Omental fat pad (tissue), 4 donors: ENCODE measurements around the gene OBSCN. TPM values are rescaled to one million over a fixed set of nuclear protein-coding genes. Genes with fewer than 3 reads are reported as not detected.

ENCODE experiments used
- ATAC-seq: fragments of 150-250 bp; one replicate; pipeline ENCODE4 v1.9.1; 2016; ENCODE audit warnings: mild to moderate bottlenecking, moderate library complexity; ENCODE audit not compliant: low FRiP score
- DNase-seq: peaks from one replicate; pipeline ENCODE4 v3.0.0-alpha.2; 2019; ENCODE audit warnings: low spot score
- total RNA-seq, 4 donors: library from RNA; depleted of rRNA; stranded (reverse); fragments of >200 nt; gene quantifications; one replicate each; pipeline ENCODE4 v1.1.0, GENCODE V29; 2016
- TF ChIP-seq, protein P1 (sequence below), 3 donors: fragments of 450-650 bp; IDR thresholded peaks; one replicate each; pipeline ENCODE4 v1.5.1; 2016 to 2017; ENCODE audit warnings: antibody characterized with exemption in 3 of 3, mild to moderate bottlenecking in 3 of 3, moderate library complexity in 2 of 3

Gene OBSCN
- total RNA-seq, 4 donors from 2014 or later, result 5.4 to 26.0 (median 9.7) TPM

DNA sequence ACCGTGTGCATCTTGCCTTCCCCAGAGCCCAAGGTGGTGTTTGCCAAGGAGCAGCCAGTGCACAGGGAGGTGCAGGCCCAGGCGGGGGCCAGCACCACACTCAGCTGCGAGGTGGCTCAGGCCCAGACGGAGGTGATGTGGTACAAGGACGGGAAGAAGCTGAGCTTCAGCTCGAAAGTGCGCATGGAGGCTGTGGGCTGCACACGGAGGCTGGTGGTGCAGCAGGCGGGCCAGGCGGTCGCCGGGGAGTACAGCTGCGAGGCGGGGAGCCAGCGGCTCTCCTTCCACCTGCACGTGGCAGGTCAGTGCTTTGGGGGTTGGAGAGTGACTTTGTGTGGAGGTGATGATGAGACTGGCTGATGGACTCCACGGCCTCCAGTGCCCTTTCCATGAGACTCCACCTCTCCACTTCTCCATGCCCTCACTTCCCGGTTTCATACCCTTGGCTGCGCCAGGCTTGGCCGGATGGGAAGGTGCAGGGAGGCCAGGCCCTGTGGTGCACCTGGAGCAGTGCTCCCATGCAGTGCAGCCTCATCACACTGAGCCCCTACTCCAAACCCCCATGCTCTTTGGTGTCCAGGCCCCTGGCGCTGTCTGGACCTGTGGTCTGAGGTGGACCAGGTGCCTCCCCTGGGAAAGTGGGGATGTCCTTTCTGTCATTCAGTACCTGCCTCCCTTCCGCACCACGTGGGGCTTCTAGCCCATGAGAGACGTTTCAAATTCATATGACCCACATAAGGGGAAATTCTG lies 49.0 kb downstream of the OBSCN start:
- TF ChIP-seq, protein P1, sequence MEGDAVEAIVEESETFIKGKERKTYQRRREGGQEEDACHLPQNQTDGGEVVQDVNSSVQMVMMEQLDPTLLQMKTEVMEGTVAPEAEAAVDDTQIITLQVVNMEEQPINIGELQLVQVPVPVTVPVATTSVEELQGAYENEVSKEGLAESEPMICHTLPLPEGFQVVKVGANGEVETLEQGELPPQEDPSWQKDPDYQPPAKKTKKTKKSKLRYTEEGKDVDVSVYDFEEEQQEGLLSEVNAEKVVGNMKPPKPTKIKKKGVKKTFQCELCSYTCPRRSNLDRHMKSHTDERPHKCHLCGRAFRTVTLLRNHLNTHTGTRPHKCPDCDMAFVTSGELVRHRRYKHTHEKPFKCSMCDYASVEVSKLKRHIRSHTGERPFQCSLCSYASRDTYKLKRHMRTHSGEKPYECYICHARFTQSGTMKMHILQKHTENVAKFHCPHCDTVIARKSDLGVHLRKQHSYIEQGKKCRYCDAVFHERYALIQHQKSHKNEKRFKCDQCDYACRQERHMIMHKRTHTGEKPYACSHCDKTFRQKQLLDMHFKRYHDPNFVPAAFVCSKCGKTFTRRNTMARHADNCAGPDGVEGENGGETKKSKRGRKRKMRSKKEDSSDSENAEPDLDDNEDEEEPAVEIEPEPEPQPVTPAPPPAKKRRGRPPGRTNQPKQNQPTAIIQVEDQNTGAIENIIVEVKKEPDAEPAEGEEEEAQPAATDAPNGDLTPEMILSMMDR (IDR thresholded peaks at IDR 0.05), result no peak
- ATAC-seq (no peak), DNase-seq (no peak)

DNA sequence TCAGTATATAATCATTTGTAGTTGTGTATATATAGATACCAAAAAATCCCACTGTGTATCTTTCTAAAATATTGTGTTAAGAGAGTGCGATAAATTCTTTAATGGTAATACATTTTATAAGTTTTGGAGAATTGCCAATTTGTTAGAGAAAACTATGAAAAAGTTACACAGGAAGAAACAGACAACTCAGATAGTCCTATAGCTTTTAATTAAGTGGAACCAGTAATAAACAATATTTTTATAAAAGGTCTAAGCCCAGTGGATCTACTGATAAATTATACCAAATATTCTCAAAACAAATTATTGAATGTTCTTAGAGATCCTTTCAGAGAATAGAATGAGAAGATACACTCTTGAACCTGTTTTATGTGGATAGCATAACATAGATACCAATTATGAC lies 50.6 kb downstream of the OBSCN start:
- TF ChIP-seq, protein P1 (IDR thresholded peaks at IDR 0.05), result no peak
- DNase-seq (no peak), ATAC-seq (no peak)

DNA sequence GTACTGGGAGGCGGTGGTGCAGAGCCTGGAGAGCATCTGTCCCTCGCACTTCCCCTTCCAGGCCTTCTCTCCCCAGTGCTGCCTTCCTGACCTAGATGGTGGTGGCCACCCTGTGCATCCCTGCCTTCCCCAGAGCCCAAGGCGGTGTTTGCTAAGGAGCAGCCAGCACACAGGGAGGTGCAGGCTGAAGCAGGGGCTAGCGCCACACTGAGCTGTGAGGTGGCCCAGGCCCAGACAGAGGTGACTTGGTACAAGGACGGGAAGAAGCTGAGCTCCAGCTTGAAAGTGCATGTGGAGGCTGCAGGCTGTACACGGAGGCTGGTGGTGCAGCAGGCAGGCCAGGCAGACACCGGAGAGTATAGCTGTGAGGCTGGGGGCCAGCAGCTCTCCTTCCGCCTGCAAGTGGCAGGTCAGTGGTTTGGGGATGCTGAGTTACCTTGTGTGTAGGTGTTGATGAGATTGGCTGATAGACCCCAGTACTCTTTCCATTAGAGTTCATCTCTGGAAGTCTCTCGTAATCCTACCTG lies 51.6 kb downstream of the OBSCN start:
- TF ChIP-seq, protein P1 (IDR thresholded peaks at IDR 0.05), result no peak
- ATAC-seq (no peak), DNase-seq (no peak)

DNA sequence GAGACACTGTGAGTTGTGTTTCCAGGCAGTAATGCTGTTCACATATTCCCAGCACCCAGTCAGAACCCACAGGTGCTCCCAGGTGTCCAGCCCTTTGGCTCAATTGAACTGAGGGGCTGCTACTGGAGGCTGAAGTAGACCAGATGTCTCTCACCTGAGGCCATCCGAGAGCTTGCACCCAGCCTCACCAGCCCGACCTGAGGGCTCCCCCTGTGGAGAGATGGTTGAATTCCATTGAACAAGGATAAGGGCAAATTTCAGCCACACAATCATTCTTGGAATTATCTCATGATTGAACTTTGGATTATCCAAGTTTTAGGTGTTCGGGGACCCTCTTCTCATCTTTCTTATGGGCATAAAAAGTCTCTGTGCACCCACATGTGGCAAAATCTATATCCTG lies 52.1 kb downstream of the OBSCN start:
- ATAC-seq (no peak), DNase-seq (no peak)
- TF ChIP-seq, protein P1 (IDR thresholded peaks at IDR 0.05), result no peak

DNA sequence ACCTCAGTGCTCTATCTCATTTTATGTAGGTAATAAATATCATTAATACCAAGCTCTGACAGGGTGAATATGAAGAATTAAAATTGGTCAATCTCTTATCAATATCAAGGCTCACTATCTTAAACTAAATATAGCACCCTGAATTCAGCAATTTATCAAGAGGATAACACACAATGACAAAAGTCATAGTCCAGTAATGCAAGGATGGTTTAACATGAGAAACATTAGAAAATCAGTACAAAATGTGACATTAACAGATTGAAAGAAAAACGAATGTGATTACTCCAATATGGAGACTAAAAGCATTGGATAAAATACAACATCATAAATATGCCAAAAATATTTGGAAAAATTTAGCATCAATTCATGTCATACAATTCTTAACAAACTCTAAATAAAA lies 53.9 kb downstream of the OBSCN start:
- ATAC-seq, result no peak
- DNase-seq, result no peak
- TF ChIP-seq, protein P1 (IDR thresholded peaks at IDR 0.05), result no peak

DNA sequence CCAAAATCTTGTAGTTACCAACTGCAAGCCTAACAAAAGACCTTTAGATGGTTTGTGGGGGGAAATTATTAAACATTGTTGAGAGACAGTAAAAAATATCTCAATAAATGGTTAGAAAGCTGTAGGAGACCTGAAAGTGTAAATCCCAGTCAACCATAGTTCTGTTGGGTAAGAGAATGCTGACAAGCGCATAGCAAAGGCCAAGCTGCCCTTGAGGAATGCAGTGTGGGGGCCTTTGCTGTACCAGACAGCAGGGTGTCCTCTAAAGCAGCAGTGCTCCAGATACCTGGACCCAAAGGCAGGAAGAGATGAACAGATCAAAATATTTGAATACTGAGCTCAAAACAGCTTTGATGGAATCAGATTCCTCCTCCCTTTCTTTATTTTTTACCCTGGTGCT lies 54.6 kb downstream of the OBSCN start:
- TF ChIP-seq, protein P1 (IDR thresholded peaks at IDR 0.05), result no peak
- ATAC-seq, result no peak
- DNase-seq, result no peak

DNA sequence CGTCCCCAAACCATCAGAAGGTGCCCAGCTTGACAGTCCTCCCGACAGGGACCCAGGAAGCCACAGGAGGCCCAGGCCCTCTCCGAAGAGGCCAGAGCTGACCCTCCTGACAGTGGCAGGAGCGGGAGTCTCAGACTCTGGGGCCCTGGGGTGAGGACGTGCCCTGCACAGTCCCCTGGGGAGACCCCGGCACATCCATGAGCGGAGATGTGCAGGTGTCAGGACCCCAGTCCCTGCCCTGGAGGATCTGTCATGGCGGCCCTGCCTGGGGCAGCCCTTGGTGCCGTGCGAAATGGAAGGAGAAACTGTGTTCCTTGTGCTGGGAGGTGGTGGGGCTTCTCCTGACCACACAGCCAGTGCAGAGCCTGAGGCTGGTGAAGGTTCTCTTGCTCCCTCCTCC lies 55.8 kb downstream of the OBSCN start:
- ATAC-seq (no peak), DNase-seq (no peak)
- TF ChIP-seq, protein P1 (IDR thresholded peaks at IDR 0.05), result no peak
